ENCODE results near the gene WDR45. TPM values are rescaled to one million over a fixed set of nuclear protein-coding genes. Genes with fewer than 3 reads are reported as not detected.

Gene WDR45
- polyA plus RNA-seq, 1 experiment = 165 TPM

DNA sequence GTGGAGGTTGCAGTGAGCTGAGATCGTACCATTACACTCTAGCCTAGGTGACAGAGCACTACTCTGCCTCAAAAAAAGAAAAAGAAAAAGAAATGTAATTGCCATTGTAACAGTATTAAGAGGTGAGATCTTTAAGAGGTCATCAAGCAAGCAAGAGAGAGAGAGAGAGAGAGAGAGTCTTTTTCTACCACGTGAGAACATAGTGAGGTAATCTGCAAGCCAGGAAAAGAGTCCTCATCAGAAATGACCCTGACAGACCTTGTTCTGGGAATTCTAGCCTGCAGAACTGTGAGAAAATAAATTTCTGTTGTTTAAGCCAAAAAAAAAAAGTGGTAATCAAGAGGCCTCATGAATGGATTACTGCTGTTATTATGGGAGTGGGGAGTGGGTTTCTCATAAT is 29.0 kb upstream of the WDR45 start:
- Histone ChIP-seq H3K4me3 (ENCODE audit: low read depth, low read length) (no peak overlapping the region), H3K36me3 (ENCODE audit: control insufficient read depth, insufficient read depth, low read length) (peaks cover 4% of the 10 kb centered on the region), H3K27me3 (ENCODE audit: control insufficient read depth, insufficient read depth, low read length) (no peaks in the 10 kb centered on the region)
- TF ChIP-seq, protein P1, sequence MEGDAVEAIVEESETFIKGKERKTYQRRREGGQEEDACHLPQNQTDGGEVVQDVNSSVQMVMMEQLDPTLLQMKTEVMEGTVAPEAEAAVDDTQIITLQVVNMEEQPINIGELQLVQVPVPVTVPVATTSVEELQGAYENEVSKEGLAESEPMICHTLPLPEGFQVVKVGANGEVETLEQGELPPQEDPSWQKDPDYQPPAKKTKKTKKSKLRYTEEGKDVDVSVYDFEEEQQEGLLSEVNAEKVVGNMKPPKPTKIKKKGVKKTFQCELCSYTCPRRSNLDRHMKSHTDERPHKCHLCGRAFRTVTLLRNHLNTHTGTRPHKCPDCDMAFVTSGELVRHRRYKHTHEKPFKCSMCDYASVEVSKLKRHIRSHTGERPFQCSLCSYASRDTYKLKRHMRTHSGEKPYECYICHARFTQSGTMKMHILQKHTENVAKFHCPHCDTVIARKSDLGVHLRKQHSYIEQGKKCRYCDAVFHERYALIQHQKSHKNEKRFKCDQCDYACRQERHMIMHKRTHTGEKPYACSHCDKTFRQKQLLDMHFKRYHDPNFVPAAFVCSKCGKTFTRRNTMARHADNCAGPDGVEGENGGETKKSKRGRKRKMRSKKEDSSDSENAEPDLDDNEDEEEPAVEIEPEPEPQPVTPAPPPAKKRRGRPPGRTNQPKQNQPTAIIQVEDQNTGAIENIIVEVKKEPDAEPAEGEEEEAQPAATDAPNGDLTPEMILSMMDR (IDR thresholded peaks at IDR 0.05; ENCODE audit: insufficient read depth, low read depth, low read length) = no peak
- DNase-seq (ENCODE audit: low read depth) = no peak
- POLR2A ChIA-PET = no interaction called here
- CTCF ChIA-PET = no interaction called here

DNA sequence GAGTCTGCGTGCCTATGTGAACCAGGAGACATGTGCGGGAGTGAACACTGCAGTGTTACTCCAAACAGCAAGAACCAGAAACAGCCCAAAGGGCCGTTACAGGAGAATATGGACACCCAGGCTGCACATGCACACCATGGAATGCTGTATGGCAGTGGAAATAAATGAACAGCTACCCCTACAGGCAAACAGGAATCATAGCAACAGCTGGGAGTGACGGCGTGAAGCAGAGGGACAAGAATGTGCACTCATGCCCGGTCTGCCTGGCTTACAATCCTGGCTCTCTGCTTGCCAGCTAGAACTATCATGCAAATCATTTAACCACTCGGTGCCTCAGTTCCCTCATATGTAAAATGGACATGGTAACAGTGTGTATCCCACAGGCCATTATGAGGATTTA is 27.2 kb upstream of the WDR45 start:
- H3K27me3 ChIP-seq (ENCODE audit: control insufficient read depth, insufficient read depth, low read length) = no peaks in the 10 kb centered on the region
- TF ChIP-seq, protein P1 (IDR thresholded peaks at IDR 0.05; ENCODE audit: insufficient read depth, low read depth, low read length) = peak; percentile 54
- CTCF ChIA-PET = interaction anchor here (1.4 kb wide), 1 partner anchor 135 kb away, joined by 4 read pairs; no protein-coding TSS in a partner anchor
- H3K36me3 ChIP-seq (ENCODE audit: control insufficient read depth, insufficient read depth, low read length) = peaks cover 2% of the 10 kb centered on the region; the same call in 1 of the 2 replicates
- POLR2A ChIA-PET = no interaction called here
- DNase-seq (ENCODE audit: low read depth) = no peak
- H3K4me3 ChIP-seq (ENCODE audit: low read depth, low read length) = no peak overlapping the region

DNA sequence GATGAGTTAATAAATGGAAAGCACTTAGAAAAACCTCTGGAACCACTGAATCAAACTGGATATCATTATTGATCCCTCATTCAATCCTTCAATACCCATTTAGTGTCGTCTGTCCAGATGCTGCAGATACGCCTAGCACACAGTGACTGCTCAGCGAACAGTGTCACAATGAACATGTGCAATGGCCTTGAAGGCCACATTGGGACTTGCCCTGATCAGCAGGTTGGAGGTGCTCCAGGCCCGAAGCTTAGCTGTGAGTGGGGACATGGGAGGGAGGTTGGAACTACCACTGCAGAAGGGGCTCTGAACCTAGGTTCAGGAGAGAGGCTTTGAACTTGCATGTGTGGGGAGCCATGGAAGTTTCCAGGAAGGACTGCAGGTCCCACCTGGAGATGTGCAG is 26.6 kb upstream of the WDR45 start:
- H3K4me3 ChIP-seq (ENCODE audit: low read depth, low read length) = no peak overlapping the region
- CTCF ChIA-PET = interaction anchor here (1.4 kb wide), 1 partner anchor 134 kb away, joined by 4 read pairs; no protein-coding TSS in a partner anchor
- no peak for DNase-seq (ENCODE audit: low read depth)
- TF ChIP-seq, protein P1 (IDR thresholded peaks at IDR 0.05; ENCODE audit: insufficient read depth, low read depth, low read length) = no peak
- POLR2A ChIA-PET = no interaction called here
- H3K36me3 ChIP-seq (ENCODE audit: control insufficient read depth, insufficient read depth, low read length) = peaks cover 2% of the 10 kb centered on the region; the same call in 1 of the 2 replicates
- no peaks in the 10 kb centered on the region for H3K27me3 ChIP-seq (ENCODE audit: control insufficient read depth, insufficient read depth, low read length)

DNA sequence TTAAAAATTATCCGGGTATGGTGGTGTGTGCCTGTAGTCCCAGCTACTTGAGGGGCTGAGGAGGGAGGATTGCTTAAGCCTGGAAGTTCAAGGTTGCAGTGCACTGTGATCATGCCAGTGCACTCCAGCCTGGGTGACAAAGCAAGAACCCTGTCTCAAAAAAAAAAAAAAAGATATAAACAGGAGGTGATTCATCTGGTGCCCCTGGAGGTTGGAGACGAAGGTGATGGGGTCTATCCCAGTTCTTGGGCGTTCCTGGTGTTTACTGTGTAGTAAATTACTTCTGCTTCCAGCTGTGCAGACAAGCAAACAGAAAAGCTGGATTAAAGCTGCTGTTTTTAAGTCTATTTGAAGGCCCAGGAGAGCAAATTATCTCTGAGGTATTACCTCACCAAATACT is 23.9 kb upstream of the WDR45 start:
- CTCF ChIA-PET = no interaction called here
- POLR2A ChIA-PET = no interaction called here

DNA sequence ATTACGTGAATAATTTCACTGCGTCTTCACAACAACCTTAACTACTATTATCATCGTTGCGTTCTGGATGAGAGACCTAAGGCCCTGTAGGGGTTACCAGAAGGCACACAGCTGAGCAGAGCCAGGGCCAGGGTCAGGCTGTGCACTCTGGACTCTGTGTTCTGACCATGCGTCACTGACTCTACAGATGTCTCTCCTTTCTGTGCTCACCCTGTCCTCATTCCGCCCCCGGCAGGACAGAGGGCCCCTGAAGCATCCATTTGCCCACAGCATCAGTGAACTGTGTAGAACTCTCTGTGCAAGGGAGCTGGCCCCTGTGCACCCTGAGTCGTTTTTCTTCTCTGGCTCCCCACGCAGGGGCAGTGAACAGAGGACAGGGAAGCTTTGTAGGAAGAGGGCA is 22.5 kb upstream of the WDR45 start:
- CTCF ChIA-PET = no interaction called here
- no peaks in the 10 kb centered on the region for H3K36me3 ChIP-seq (ENCODE audit: control insufficient read depth, insufficient read depth, low read length)

More for the DNA sequence above, 23.9 kb upstream of the WDR45 start:
- DNase-seq (ENCODE audit: low read depth) = no peak
- Histone ChIP-seq H3K27me3 (ENCODE audit: control insufficient read depth, insufficient read depth, low read length) (no peaks in the 10 kb centered on the region), H3K4me3 (ENCODE audit: low read depth, low read length) (no peak overlapping the region), H3K36me3 (ENCODE audit: control insufficient read depth, insufficient read depth, low read length) (no peaks in the 10 kb centered on the region)
- TF ChIP-seq, protein P1 (IDR thresholded peaks at IDR 0.05; ENCODE audit: insufficient read depth, low read depth, low read length) = no peak

More for the DNA sequence above, 22.5 kb upstream of the WDR45 start:
- H3K27me3 ChIP-seq (ENCODE audit: control insufficient read depth, insufficient read depth, low read length) = no peaks in the 10 kb centered on the region
- DNase-seq (ENCODE audit: low read depth) = no peak
- POLR2A ChIA-PET = no interaction called here
- H3K4me3 ChIP-seq (ENCODE audit: low read depth, low read length) = no peak overlapping the region
- TF ChIP-seq, protein P1 (IDR thresholded peaks at IDR 0.05; ENCODE audit: insufficient read depth, low read depth, low read length) = no peak
